HG03196 (cell line): ENCODE measurements around the gene AP1G1.
"Not testable (repeated sequence)": the region's sequence is repeated elsewhere in the genome, so short reads cannot be mapped to it uniquely, and the experiment has no call there.

Source experiments
- ATAC-seq: cut with Tn5 transposase; IDR thresholded peaks from one replicate; pipeline ENCODE4 v1.9.1; 2021; ENCODE audit not compliant: unreplicated experiment

Gene AP1G1

DNA sequence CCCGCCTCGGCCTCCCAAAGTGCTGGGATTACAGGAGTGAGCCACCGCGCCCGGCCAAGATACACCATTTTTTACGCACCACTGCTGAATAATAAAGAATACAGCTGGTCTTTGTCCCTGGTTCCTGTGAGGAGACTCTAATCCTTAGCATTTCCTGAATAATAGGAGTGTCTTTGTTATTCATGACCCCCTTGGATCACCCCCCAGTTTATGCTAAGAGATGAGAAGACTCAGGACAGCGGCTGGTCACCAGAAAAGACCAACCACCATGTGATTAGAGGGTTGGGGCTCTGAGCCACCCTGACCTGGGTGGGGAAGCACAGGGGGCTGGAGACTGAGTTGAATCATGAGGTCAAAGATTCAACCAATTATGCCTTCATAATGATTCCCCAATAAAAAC lies 101.4 kb downstream of the AP1G1 start:
- ATAC-seq = no peak

GRCh38 chr16:71706046-71706445 lies 102.6 kb downstream of the AP1G1 start:
- no peak for ATAC-seq

DNA sequence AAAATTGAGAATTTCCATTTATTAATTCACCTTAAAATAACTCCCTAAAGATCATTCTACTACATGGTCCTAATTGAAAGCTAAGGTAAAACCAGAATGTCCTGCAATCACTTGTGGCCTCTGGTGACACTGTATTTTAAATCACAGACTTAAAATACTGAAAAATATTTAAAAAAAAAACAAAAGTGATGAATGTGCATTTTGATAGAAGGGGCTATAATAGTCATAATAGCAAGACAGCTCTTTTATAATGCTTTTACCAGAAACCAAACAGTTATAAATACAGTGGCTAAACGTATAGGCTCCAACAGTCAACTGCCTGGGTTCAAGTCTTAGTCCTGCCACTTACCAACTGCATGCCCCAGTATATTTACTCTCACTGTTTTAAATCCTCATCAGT lies 105.3 kb downstream of the AP1G1 start:
- ATAC-seq = no peak

GRCh38 chr16:71700831-71701230 lies 107.8 kb downstream of the AP1G1 start:
- no peak for ATAC-seq

DNA sequence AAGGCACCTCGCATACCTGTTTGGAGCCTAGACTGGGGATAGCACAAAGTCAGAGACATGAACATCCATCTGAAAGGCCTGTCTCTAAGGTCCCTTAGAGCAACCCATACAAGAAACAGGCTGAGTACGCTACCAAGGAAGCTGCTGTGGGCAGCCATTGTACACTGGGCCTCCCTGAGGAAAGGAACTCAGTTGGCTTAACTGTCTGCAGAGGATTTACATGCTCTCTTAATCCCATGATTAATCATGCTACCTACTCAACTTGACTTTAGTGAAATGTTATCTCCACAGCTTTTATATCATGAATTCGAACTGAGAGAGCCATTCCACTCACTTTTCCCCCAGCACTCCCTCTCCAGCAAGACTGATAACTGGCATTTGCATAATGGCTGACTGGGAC lies 110.1 kb downstream of the AP1G1 start:
- ATAC-seq = no peak

GRCh38 chr16:71693164-71693563 lies 115.5 kb downstream of the AP1G1 start:
- no peak for ATAC-seq

- no peak for ATAC-seq
Measured at GRCh38 chr16:71689901-71690300, 118.7 kb downstream of the AP1G1 start.

DNA sequence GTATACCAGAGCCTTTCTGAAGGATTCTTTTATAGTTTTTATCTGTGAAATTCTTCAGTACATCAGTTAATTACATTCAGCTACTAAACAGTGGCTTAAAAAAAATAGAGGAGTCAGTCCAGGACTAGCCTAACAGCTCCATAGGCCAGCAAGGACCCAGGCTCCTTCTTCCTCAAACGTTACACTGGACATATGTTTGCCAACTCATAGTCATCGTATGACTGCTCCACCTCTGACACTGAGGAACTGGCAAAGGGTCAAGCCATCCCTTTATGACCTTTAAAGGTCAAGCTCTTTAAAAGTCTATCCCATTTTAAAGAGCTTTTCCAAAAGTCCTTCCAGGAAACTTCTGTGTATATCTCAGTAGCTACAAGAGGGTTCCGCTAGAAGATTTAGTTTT lies 120.8 kb downstream of the AP1G1 start:
- no peak for ATAC-seq

DNA sequence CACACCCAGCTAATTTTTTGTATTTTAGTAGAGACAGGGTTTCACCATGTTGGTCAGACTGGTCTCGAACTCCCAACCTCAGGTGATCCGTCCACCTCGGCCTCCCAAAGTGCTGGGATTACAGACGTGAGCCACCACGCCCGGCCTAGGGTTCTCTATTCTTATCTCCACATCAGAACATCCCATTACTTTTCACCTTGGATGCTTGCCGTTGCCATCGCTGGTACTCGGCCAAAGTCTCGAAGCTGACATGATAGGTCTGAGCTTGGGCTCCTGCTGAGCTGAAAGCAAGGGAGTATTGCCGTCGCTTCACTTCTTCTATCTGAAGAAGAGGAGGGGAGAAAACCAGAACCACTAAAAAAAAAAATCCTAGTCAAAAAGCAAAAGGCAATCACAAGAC lies 124.4 kb downstream of the AP1G1 start:
- ATAC-seq = not testable (repeated sequence)

DNA sequence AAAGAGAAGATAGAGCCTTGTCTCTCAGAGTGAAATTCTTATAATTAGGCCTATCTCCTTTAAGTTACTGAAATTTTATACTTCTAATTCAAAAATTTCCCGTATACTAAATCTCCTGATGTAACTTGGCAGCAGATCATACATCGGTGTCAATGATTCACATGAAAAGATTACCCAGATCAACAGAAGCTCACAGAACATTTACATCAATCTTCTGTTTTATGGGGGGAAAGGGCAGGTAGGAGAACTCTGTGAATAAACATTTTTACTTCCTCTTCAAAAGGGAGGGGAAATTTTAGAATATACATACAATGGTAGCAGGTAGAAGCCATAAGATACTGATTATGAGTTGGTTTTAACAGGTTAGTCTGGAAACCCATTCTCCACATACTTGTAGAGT lies 127.3 kb downstream of the AP1G1 start:
- no peak for ATAC-seq
